ENCODE measurements around the gene TLK2.
"Not testable (repeated sequence)": the region's sequence is repeated elsewhere in the genome, so short reads cannot be mapped to it uniquely, and the experiment has no call there.

TLK2 gene

GRCh38 chr17:62478424-62478879 lies at the start of gene TLK2:
Gene TLK2, plus strand, starts transcription at chr17:62478825. Its CDS starts 2,301 bp downstream, at chr17:62481126.
- no peak for DNase-seq

- DNase-seq, result not testable (repeated sequence)
Measured at GRCh38 chr17:62435251-62435650, 43.4 kb upstream of the TLK2 start.

- DNase-seq, result not testable (repeated sequence)
Measured at GRCh38 chr17:62441181-62441580, 37.4 kb upstream of the TLK2 start.

GRCh38 chr17:62444063-62444462 lies 34.6 kb upstream of the TLK2 start:
- no peak for DNase-seq

- not testable (repeated sequence) for DNase-seq
Measured at GRCh38 chr17:62445791-62446190, 32.8 kb upstream of the TLK2 start.

- not testable (repeated sequence) for DNase-seq
Measured at GRCh38 chr17:62452195-62452594, 26.4 kb upstream of the TLK2 start.

GRCh38 chr17:62453041-62453440 lies 25.6 kb upstream of the TLK2 start:
- not testable (repeated sequence) for DNase-seq

- DNase-seq, result not testable (repeated sequence)
Measured at GRCh38 chr17:62453656-62454055, 25.0 kb upstream of the TLK2 start.

GRCh38 chr17:62454111-62454510 lies 24.5 kb upstream of the TLK2 start:
- not testable (repeated sequence) for DNase-seq

GRCh38 chr17:62456016-62456415 lies 22.6 kb upstream of the TLK2 start:
- DNase-seq, result no peak

- DNase-seq, result not testable (repeated sequence)
Measured at GRCh38 chr17:62458483-62458882, 20.1 kb upstream of the TLK2 start.

- not testable (repeated sequence) for DNase-seq
Measured at GRCh38 chr17:62464422-62464821, 14.2 kb upstream of the TLK2 start.

- not testable (repeated sequence) for DNase-seq
Measured at GRCh38 chr17:62465271-62465670, 13.4 kb upstream of the TLK2 start.

- not testable (repeated sequence) for DNase-seq
Measured at GRCh38 chr17:62470666-62471379, 7.8 kb upstream of the TLK2 start.

- DNase-seq, result not testable (repeated sequence)
Measured at GRCh38 chr17:62471380-62471880, 7.2 kb upstream of the TLK2 start.

GRCh38 chr17:62473030-62473982 lies 5.3 kb upstream of the TLK2 start:
- not testable (repeated sequence) for DNase-seq

- DNase-seq, result not testable (repeated sequence)
Measured at GRCh38 chr17:62477111-62477510, 1.5 kb upstream of the TLK2 start.

- DNase-seq, result not testable (repeated sequence)
Measured at GRCh38 chr17:62477718-62478408, 762 bp upstream of the TLK2 start.

GRCh38 chr17:62478880-62479638 lies 434 bp downstream of the TLK2 start:
- not testable (repeated sequence) for DNase-seq

- DNase-seq, result not testable (repeated sequence)
Measured at GRCh38 chr17:62479639-62480258, 1.1 kb downstream of the TLK2 start.

GRCh38 chr17:62482553-62482952 lies 3.9 kb downstream of the TLK2 start:
- DNase-seq, result not testable (repeated sequence)

Measured in DMS79 (cell line).